Hepatocyte (in vitro differentiated cells): ENCODE results near the gene NSUN4.

Experiments used
- EZH2 ChIP-seq: fragments of 200-600 bp; sonication (generic); IDR thresholded peaks from 2 replicates; pipeline ENCODE4 v1.6.1; 2016; ENCODE audit warnings: antibody characterized with exemption, mild to moderate bottlenecking, borderline replicate concordance
- TF ChIP-seq, protein P1 (sequence below): fragments of 200-600 bp; sonication (generic); IDR thresholded peaks from 2 replicates; pipeline ENCODE4 v1.5.1; 2016; ENCODE audit warnings: antibody characterized with exemption, mild to moderate bottlenecking; ENCODE audit not compliant: poor library complexity

DNA sequence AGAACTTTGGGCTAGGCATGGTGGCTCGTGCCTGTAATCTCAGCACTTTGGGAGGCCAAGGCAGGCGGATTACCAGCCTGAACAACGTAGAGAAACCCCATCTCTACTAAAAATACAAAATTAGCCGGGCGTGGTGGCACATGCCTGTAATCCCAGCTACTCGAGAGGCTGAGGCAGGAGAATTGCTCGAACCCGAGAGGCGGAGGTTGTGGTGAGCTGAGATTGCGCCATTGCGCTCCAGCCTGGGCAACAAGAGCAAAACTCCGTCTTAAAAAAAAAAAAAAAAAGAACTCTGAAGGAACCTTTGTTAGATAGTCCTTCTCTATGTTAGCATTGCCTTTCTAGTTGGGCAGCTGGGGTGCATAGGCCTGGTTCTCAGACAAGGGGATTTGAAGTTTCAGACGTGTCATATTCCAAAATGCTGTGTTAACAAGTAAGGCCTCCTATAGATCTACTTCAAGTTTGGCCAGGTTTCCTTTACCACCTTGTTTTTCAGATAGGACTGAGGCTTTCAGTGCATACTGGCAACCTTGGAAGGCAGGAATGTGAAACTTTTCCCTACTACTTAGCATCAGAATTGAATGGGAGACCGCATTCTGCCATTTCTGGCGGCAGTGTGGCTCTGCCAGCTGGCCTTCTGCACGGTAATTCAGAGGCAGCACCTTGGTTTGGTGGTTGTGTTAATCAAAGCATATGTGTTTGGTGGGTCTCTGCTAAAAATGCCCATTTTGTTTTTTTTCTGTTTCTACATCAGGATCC is 31.0 kb upstream of the NSUN4 start:
- TF ChIP-seq, protein P1, sequence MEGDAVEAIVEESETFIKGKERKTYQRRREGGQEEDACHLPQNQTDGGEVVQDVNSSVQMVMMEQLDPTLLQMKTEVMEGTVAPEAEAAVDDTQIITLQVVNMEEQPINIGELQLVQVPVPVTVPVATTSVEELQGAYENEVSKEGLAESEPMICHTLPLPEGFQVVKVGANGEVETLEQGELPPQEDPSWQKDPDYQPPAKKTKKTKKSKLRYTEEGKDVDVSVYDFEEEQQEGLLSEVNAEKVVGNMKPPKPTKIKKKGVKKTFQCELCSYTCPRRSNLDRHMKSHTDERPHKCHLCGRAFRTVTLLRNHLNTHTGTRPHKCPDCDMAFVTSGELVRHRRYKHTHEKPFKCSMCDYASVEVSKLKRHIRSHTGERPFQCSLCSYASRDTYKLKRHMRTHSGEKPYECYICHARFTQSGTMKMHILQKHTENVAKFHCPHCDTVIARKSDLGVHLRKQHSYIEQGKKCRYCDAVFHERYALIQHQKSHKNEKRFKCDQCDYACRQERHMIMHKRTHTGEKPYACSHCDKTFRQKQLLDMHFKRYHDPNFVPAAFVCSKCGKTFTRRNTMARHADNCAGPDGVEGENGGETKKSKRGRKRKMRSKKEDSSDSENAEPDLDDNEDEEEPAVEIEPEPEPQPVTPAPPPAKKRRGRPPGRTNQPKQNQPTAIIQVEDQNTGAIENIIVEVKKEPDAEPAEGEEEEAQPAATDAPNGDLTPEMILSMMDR = no peak
- TF ChIP-seq EZH2 = no peak
